HepG2 (cell line): ENCODE results near the gene ENPP1. TPM values are rescaled to one million over a fixed set of nuclear protein-coding genes. Genes with fewer than 3 reads are reported as not detected.

ENCODE experiments used
- DZIP1 ChIP-seq: sonication (generic); formaldehyde crosslinking; IDR thresholded peaks from 2 replicates; pipeline ENCODE4 v1.5.0; 2020; ENCODE audit warnings: mild to moderate bottlenecking, missing genetic modification reagents
- ESRRA ChIP-seq: sonication (generic); formaldehyde crosslinking; IDR thresholded peaks from 2 replicates; pipeline ENCODE4 v1.5.1; 2020; ENCODE audit warnings: mild to moderate bottlenecking, low read depth, missing genetic modification reagents
- FOXP1 ChIP-seq, 2 experiments: fragments of 450-650 bp in 1 of 2; IDR thresholded peaks; 2 replicates each; pipeline ENCODE4 v1.6.1; 2017 to 2018; ENCODE audit warnings: antibody characterized with exemption in 1 of 2
- HMG20B ChIP-seq: conservative IDR thresholded peaks from 2 replicates; pipeline ENCODE4 v1.6.1; 2016; ENCODE audit warnings: missing genetic modification reagents, missing compliant biosample characterization
- HNRNPLL ChIP-seq: fragments of 200-400 bp; formaldehyde crosslinking; IDR thresholded peaks from 2 replicates; pipeline ENCODE4 v1.6.1; 2017; ENCODE audit warnings: mild to moderate bottlenecking, low read depth, low read length; ENCODE audit not compliant: poor library complexity, severe bottlenecking
- KDM4B ChIP-seq: sonication (generic); formaldehyde crosslinking; IDR thresholded peaks from 2 replicates; pipeline ENCODE4 v1.4.0; 2020; ENCODE audit warnings: missing genetic modification reagents
- PLRG1 ChIP-seq: fragments of 450-650 bp; conservative IDR thresholded peaks from 2 replicates; pipeline ENCODE4 v1.6.1; 2016
- SCMH1 ChIP-seq: sonication (generic); formaldehyde crosslinking; IDR thresholded peaks from 2 replicates; pipeline ENCODE4 v1.9.0; 2021; ENCODE audit warnings: missing genetic modification reagents, mild to moderate bottlenecking, borderline replicate concordance
- ZBTB40 ChIP-seq, 2 experiments: fragments of 450-650 bp in 1 of 2; sonication (generic) in 1 of 2; formaldehyde crosslinking in 1 of 2; IDR thresholded peaks; 2 replicates each; pipeline versions ENCODE4 v1.6.1 to v1.8.0; 2016 to 2022; ENCODE audit warnings: antibody characterized with exemption in 1 of 2, mild to moderate bottlenecking in 1 of 2, missing genetic modification reagents in 1 of 2
- ZNF616 ChIP-seq: sonication (generic); formaldehyde crosslinking; IDR thresholded peaks from 2 replicates; pipeline ENCODE4 v1.5.0; 2020; ENCODE audit warnings: low read depth, mild to moderate bottlenecking, missing genetic modification reagents
- ZSCAN29 ChIP-seq: sonication (generic); formaldehyde crosslinking; conservative IDR thresholded peaks from 2 replicates; pipeline ENCODE4 v1.4.0; 2020; ENCODE audit warnings: mild to moderate bottlenecking, missing genetic modification reagents
- polyA plus RNA-seq, 8 experiments: library from polyadenylated mRNA; depleted of rRNA in 3 of 8; stranded (reverse) in 7 of 8; unstranded in 1 of 8; fragments of >200 nt; fragmentation: Illumina TruSeq in 4 of 8; extraction: Trizol in 4 of 8; gene quantifications; 2 replicates each; pipeline versions ENCODE4 v1.2.1 to v1.2.3, GENCODE V29; 2011 to 2016; ENCODE audit warnings: low read depth in 4 of 8, missing spikeins in 1 of 8, mixed read lengths in 1 of 8; ENCODE audit not compliant: insufficient read depth in 1 of 8
- total RNA-seq, 5 experiments: library from RNA; depleted of rRNA; stranded (reverse); fragments of >200 nt; fragmentation: Illumina TruSeq; extraction: Trizol; gene quantifications; 2 replicates each; pipeline ENCODE4 v1.2.3, GENCODE V29; 2016; ENCODE audit warnings: low read depth in 1 of 5

ENPP1 gene
- total and polyA plus RNA-seq, 2 of the 13 experiments (the other 11 are each of a cell fraction or from before 2014, with no cell fraction given), result 56.5 to 160 TPM

DNA sequence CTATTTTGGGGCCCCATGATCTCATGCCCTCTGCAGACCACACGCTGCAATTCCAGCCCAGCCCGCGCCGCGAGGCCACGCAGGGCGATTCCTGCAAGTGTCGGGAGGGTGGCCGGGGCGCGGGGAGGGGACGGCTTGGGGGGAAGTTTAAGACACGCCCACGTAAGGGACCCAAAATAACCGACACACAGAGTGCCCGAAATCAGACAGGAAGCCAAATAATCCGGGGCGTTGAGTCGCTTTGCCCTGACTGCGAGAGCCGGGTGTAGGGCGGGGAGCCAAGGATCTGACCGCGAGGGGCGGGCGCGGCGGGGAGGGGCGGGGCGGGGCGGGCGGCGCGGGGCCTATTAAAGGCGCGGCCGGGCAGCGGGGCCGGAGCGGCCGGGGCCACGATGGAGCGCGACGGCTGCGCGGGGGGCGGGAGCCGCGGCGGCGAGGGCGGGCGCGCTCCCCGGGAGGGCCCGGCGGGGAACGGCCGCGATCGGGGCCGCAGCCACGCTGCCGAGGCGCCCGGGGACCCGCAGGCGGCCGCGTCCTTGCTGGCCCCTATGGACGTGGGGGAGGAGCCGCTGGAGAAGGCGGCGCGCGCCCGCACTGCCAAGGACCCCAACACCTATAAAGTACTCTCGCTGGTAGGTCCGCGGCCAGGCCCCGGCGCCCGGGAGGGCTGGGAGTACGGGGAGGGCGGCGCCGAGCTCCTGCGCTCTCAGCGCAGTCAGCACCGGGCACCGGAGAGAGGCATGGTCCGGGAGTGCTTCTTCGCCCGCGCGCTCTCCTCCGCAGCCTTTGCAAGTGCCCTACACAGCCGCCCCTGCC lies at the start of gene ENPP1 (continued):
- no peak for TF ChIP-seq ZBTB40 (IDR thresholded peaks at IDR 0.05)
- peak; percentile 50 for TF ChIP-seq ZBTB40 (CRISPR knock-in tag; IDR thresholded peaks at IDR 0.05)
- TF ChIP-seq KDM4B (CRISPR knock-in tag), result peak; percentile 65
- peak; percentile 56; the same call in 1 of the 2 replicates for TF ChIP-seq DZIP1 (CRISPR knock-in tag)
- no peak for TF ChIP-seq PLRG1
- TF ChIP-seq ESRRA, result no peak; the same call in 1 of the 2 replicates
- TF ChIP-seq FOXP1 (IDR thresholded peaks at IDR 0.05), result no peak
- peak; percentile 5; the same call in 1 of the 2 replicates for TF ChIP-seq FOXP1 (CRISPR knock-in tag; IDR thresholded peaks at IDR 0.05)
- 0 out of 2 replicates have a peak, but pooled peaks have one; percentile 49 for TF ChIP-seq ZNF616 (CRISPR knock-in tag)
- TF ChIP-seq SCMH1 (CRISPR knock-in tag), result no peak
- 0 out of 2 replicates have a peak, but pooled peaks have one; percentile 40 for TF ChIP-seq HMG20B (CRISPR knock-in tag)
- TF ChIP-seq HNRNPLL, result peak; percentile 99
- TF ChIP-seq ZSCAN29 (CRISPR knock-in tag), result peak; percentile 97
